A549 (cell line): ENCODE data around the gene NCAPD2. TPM values are rescaled to one million over a fixed set of nuclear protein-coding genes. Genes with fewer than 3 reads are reported as not detected.
A peak's percentile ranks its signal among the peaks of the same experiment; 100 is the strongest.

Experiments used
- ATOH8 ChIP-seq: fragments of 250-450 bp; sonication (Bioruptor Pico); IDR thresholded peaks from 2 replicates; pipeline ENCODE4 v1.5.0; 2020; ENCODE audit warnings: low read depth, mild to moderate bottlenecking, moderate library complexity
- BCL3 ChIP-seq: fragments of >200 bp; sonication (Bioruptor Twin); formaldehyde crosslinking; IDR thresholded peaks from 3 replicates; pipeline ENCODE4 v1.6.1; 2016
- BHLHE40 ChIP-seq: IDR thresholded peaks from 2 replicates; pipeline ENCODE4 v1.6.1; 2012; ENCODE audit warnings: low read depth, low read length, inconsistent platforms
- CBX2 ChIP-seq: fragments of 200-600 bp; sonication (generic); IDR thresholded peaks from 2 replicates; pipeline ENCODE4 v1.6.1; 2016; ENCODE audit warnings: low read depth, mild to moderate bottlenecking, borderline replicate concordance
- CEBPB ChIP-seq, 2 experiments: fragments of >200 bp in 1 of 2; sonication (Bioruptor Twin) in 1 of 2; formaldehyde crosslinking in 1 of 2; IDR thresholded peaks; 2 replicates each; pipeline ENCODE4 v1.6.1; 2012 to 2016
- E2F6 ChIP-seq: IDR thresholded peaks from 2 replicates; pipeline ENCODE4 v1.6.1; 2012; ENCODE audit warnings: low read depth, borderline replicate concordance
- EHF ChIP-seq: fragments of 250-450 bp; sonication (Bioruptor Pico); IDR thresholded peaks from 2 replicates; pipeline ENCODE4 v1.5.0; 2020; ENCODE audit warnings: mild to moderate bottlenecking
- ELK1 ChIP-seq: fragments of 150-350 bp; IDR thresholded peaks from 2 replicates; pipeline ENCODE4 v1.6.1; 2014; ENCODE audit warnings: low read depth, mild to moderate bottlenecking, low read length
- FOSB ChIP-seq: fragments of 250-450 bp; sonication (Bioruptor Pico); IDR thresholded peaks from 2 replicates; pipeline ENCODE4 v1.5.0; 2020; ENCODE audit warnings: mild to moderate bottlenecking, moderate library complexity
- FOSL2 ChIP-seq, 2 experiments: fragments of 450-650 bp in 1 of 2; fragments of >200 bp in 1 of 2; sonication (Bioruptor Twin) in 1 of 2; formaldehyde crosslinking; IDR thresholded peaks; 2 replicates each; pipeline versions ENCODE4 v1.5.0 to v1.6.1; 2016 to 2020; ENCODE audit warnings: mild to moderate bottlenecking in 1 of 2, moderate library complexity in 1 of 2
- HES2 ChIP-seq: fragments of >200 bp; sonication (Bioruptor Twin); formaldehyde crosslinking; IDR thresholded peaks from 2 replicates; pipeline ENCODE4 v1.6.1; 2016
- HMGXB4 ChIP-seq: fragments of 250-450 bp; sonication (Bioruptor Pico); IDR thresholded peaks from 2 replicates; pipeline ENCODE4 v1.5.0; 2021; ENCODE audit warnings: mild to moderate bottlenecking, moderate library complexity, borderline replicate concordance
- HOXA7 ChIP-seq: fragments of 250-450 bp; sonication (Bioruptor Pico); IDR thresholded peaks from 2 replicates; pipeline ENCODE4 v1.5.0; 2020; ENCODE audit warnings: mild to moderate bottlenecking, moderate library complexity
- JUN ChIP-seq, 2 experiments: fragments of >200 bp; sonication (Bioruptor Twin); formaldehyde crosslinking; IDR thresholded peaks; 2 replicates in 1 of 2; 3 replicates in 1 of 2; pipeline ENCODE4 v1.6.1; 2016 to 2017
- KDM5A ChIP-seq: fragments of 200-600 bp; sonication (generic); IDR thresholded peaks from 2 replicates; pipeline ENCODE4 v1.6.1; 2016; ENCODE audit warnings: antibody characterized with exemption, mild to moderate bottlenecking
- MAFK ChIP-seq: fragments of 450-650 bp; IDR thresholded peaks from 2 replicates; pipeline ENCODE4 v1.6.1; 2014; ENCODE audit not compliant: partially characterized antibody
- MAX ChIP-seq: IDR thresholded peaks from 2 replicates; pipeline ENCODE4 v1.6.1; 2012
- MYC ChIP-seq: IDR thresholded peaks from 2 replicates; pipeline ENCODE4 v1.6.1; 2012; ENCODE audit warnings: mild to moderate bottlenecking, inconsistent platforms, low read length, improper control_type of control experiment, borderline replicate concordance
- NPAS2 ChIP-seq: fragments of 250-450 bp; sonication (Bioruptor Pico); IDR thresholded peaks from 2 replicates; pipeline ENCODE4 v1.8.0; 2022; ENCODE audit warnings: mild to moderate bottlenecking, moderate library complexity, borderline replicate concordance
- NR3C1 ChIP-seq: fragments of >200 bp; sonication (Bioruptor Twin); formaldehyde crosslinking; IDR thresholded peaks from 3 replicates; pipeline ENCODE4 v1.6.1; 2017
- PBX3 ChIP-seq: IDR thresholded peaks from 2 replicates; pipeline ENCODE4 v1.6.1; 2012
- RAD21 ChIP-seq, 2 experiments: fragments of >200 bp in 1 of 2; sonication (Bioruptor Twin) in 1 of 2; formaldehyde crosslinking in 1 of 2; IDR thresholded peaks in 1 of 2; conservative IDR thresholded peaks in 1 of 2; 2 replicates in 1 of 2; 3 replicates in 1 of 2; pipeline ENCODE4 v1.6.1; 2012 to 2018; ENCODE audit warnings: inconsistent platforms in 1 of 2
- RFX5 ChIP-seq: fragments of 450-650 bp; IDR thresholded peaks from 2 replicates; pipeline ENCODE4 v1.7.1; 2014; ENCODE audit warnings: antibody characterized with exemption, mild to moderate bottlenecking, moderate library complexity
- SREBF2 ChIP-seq: fragments of 450-650 bp; IDR thresholded peaks from 2 replicates; pipeline ENCODE4 v1.6.1; 2014; ENCODE audit warnings: mild to moderate bottlenecking, moderate library complexity
- TFCP2L1 ChIP-seq: fragments of 250-450 bp; sonication (Bioruptor Pico); IDR thresholded peaks from 2 replicates; pipeline ENCODE4 v1.5.0; 2021; ENCODE audit warnings: mild to moderate bottlenecking
- USF2 ChIP-seq: fragments of 450-650 bp; IDR thresholded peaks from 2 replicates; pipeline ENCODE4 v1.6.1; 2014; ENCODE audit warnings: antibody characterized with exemption
- ZNF302 ChIP-seq: fragments of 250-450 bp; sonication (Bioruptor Pico); IDR thresholded peaks from 2 replicates; pipeline ENCODE4 v1.9.0; 2021; ENCODE audit warnings: inconsistent platforms, mild to moderate bottlenecking, moderate library complexity
- ZSCAN20 ChIP-seq: fragments of 250-450 bp; sonication (Bioruptor Pico); IDR thresholded peaks from 2 replicates; pipeline ENCODE4 v1.8.0; 2022; ENCODE audit warnings: mild to moderate bottlenecking, moderate library complexity
- polyA plus RNA-seq, 4 experiments: library from polyadenylated mRNA; depleted of rRNA in 3 of 4; stranded (reverse); fragments of >200 nt; fragmentation: RNase III in 1 of 4; extraction: RNeasy Plus Mini Kit Qiagen cat#74134 plus additional on column Dnase treatment in 1 of 4; gene quantifications; 2 replicates in 3 of 4; 3 replicates in 1 of 4; pipeline ENCODE4 v1.2.3, GENCODE V29; 2011 to 2017

NCAPD2 gene
- polyA plus RNA-seq, 2 of the 4 experiments (the other 2 are of a cell fraction), result 82.0 to 130 TPM

GRCh38 chr12:6534945-6535696 is 41.2 kb downstream of the NCAPD2 start (continued):
- TF ChIP-seq HES2 (no peak), HOXA7 (peak; percentile 72), HMGXB4 (CRISPR knock-in tag) (peak; percentile 33), ATOH8 (CRISPR knock-in tag) (no peak), CEBPB (IDR thresholded peaks at IDR 0.05) (0 out of 4 replicates have a peak, but pooled peaks of 1 of the 2 experiments have one; percentile 36), USF2 (peak; percentile 85), ZNF302 (CRISPR knock-in tag) (no peak), BCL3 (no peak), NR3C1 (no peak), SREBF2 (no peak), BHLHE40 (peak; percentile 55; the same call in 1 of the 2 replicates), MAX (peak; percentile 84), JUN (IDR thresholded peaks at IDR 0.05) (peak in 1 of 2 experiments; percentile 52; a peak in 2 of 5 replicates), FOSB (CRISPR knock-in tag) (peak; percentile 17), NPAS2 (CRISPR knock-in tag) (peak; percentile 74), EHF (CRISPR knock-in tag) (no peak), CBX2 (no peak), E2F6 (no peak), ZSCAN20 (CRISPR knock-in tag) (no peak), FOSL2 (IDR thresholded peaks at IDR 0.05) (no peak), FOSL2 (CRISPR knock-in tag; IDR thresholded peaks at IDR 0.05) (peak; percentile 54), MYC (peak; percentile 40; the same call in 1 of the 2 replicates), KDM5A (0 out of 2 replicates have a peak, but pooled peaks have one; percentile 21), RAD21 (conservative IDR thresholded peaks at IDR 0.05 in 1 of 2, IDR thresholded peaks at IDR 0.05 in 1 of 2) (no peak), MAFK (peak; percentile 59), RFX5 (no peak), PBX3 (no peak; the same call in 1 of the 2 replicates), ELK1 (no peak), TFCP2L1 (peak; percentile 95; the same call in 1 of the 2 replicates)
